Neural cell (in vitro differentiated cells): ENCODE data around the gene DENND4A. TPM values are rescaled to one million over a fixed set of nuclear protein-coding genes. Genes with fewer than 3 reads are reported as not detected.
"Not testable (repeated sequence)": the region's sequence is repeated elsewhere in the genome, so short reads cannot be mapped to it uniquely, and the experiment has no call there.

Source experiments
- H2AFZ ChIP-seq: fragments of 200-600, 300-800 bp; sonication (generic), shearing (Covaris generic); 2 replicates; pipeline ENCODE4 v1.6.0; 2014; ENCODE audit warnings: low read depth, mild to moderate bottlenecking, antibody characterized with exemption, low read length, moderate library complexity
- H3F3A ChIP-seq: fragments of 200-600 bp; shearing (Covaris generic); 2 replicates; pipeline ENCODE4 v1.6.1; 2016; ENCODE audit warnings: mild to moderate bottlenecking, moderate library complexity, mixed read lengths, antibody characterized with exemption, low read length; ENCODE audit not compliant: insufficient read depth, poor library complexity, severe bottlenecking
- H3K27ac ChIP-seq: fragments of 200-600, 300-800 bp; sonication (generic), shearing (Covaris generic); 2 replicates; pipeline ENCODE4 v1.5.1; 2014; ENCODE audit warnings: mild to moderate bottlenecking, low read length, moderate library complexity
- H3K27me3 ChIP-seq: fragments of 300-800, 200-600 bp; sonication (generic), shearing (Covaris generic); 2 replicates; pipeline ENCODE4 v1.6.0; 2014; ENCODE audit warnings: mild to moderate bottlenecking, low read depth, low read length, moderate library complexity; ENCODE audit not compliant: insufficient read depth
- H3K36me3 ChIP-seq: fragments of 300-800, 200-600 bp; sonication (generic), shearing (Covaris generic); 2 replicates; pipeline ENCODE4 v1.5.1; 2014; ENCODE audit warnings: mild to moderate bottlenecking, antibody characterized with exemption, low read length, moderate library complexity; ENCODE audit not compliant: insufficient read depth
- H3K4me2 ChIP-seq: fragments of 300-800, 200-600 bp; sonication (generic), shearing (Covaris generic); 2 replicates; pipeline ENCODE4 v1.6.0; 2014; ENCODE audit warnings: mild to moderate bottlenecking, low read length
- H3K4me3 ChIP-seq: fragments of 300-800, 200-600 bp; sonication (generic), shearing (Covaris generic); 2 replicates; pipeline ENCODE4 v1.5.1; 2014; ENCODE audit warnings: mild to moderate bottlenecking, low read length, moderate library complexity
- H3K79me2 ChIP-seq: fragments of 200-600 bp; shearing (Covaris generic); replicated peaks from 2 replicates; pipeline ENCODE4 v1.6.0; 2014; ENCODE audit warnings: mild to moderate bottlenecking, low read length, moderate library complexity; ENCODE audit not compliant: insufficient read depth
- H3K9ac ChIP-seq: fragments of 300-800, 200-600 bp; sonication (generic), shearing (Covaris generic); 2 replicates; pipeline ENCODE4 v1.6.1; 2016; ENCODE audit warnings: mild to moderate bottlenecking, low read length, mixed read lengths
- H3K9me2 ChIP-seq: fragments of 200-600 bp; shearing (Covaris generic); 2 replicates; pipeline ENCODE4 v1.6.1; 2016; ENCODE audit warnings: mild to moderate bottlenecking, low read length, mixed read lengths; ENCODE audit not compliant: insufficient read depth
- H3K9me3 ChIP-seq: fragments of 200-600, 300-800 bp; sonication (generic), shearing (Covaris generic); 2 replicates; pipeline ENCODE4 v1.6.1; 2016; ENCODE audit warnings: mild to moderate bottlenecking, mixed run types, low read length, moderate library complexity, mixed read lengths
- H4K20me1 ChIP-seq: fragments of 200-600 bp; shearing (Covaris generic); 2 replicates; pipeline ENCODE4 v1.6.1; 2016; ENCODE audit warnings: mild to moderate bottlenecking, mixed run types; ENCODE audit not compliant: insufficient read depth
- EP300 ChIP-seq: fragments of 450-650 bp; conservative IDR thresholded peaks from 2 replicates; pipeline ENCODE4 v1.6.1; 2014; ENCODE audit warnings: antibody characterized with exemption, mild to moderate bottlenecking, moderate library complexity; ENCODE audit not compliant: poor library complexity, severe bottlenecking
- EZH2 ChIP-seq: fragments of 200-600, 300-800 bp; shearing (Covaris generic), sonication (generic); IDR thresholded peaks from 2 replicates; pipeline ENCODE4 v1.6.1; 2014; ENCODE audit warnings: antibody characterized with exemption, low read length, borderline replicate concordance, mild to moderate bottlenecking; ENCODE audit not compliant: insufficient read depth, poor library complexity, severe bottlenecking
- MXI1 ChIP-seq: fragments of 450-650 bp; conservative IDR thresholded peaks from 2 replicates; pipeline ENCODE4 v1.6.1; 2014; ENCODE audit warnings: antibody characterized with exemption, mild to moderate bottlenecking; ENCODE audit not compliant: poor library complexity, severe bottlenecking
- POLR2AphosphoS5 ChIP-seq: IDR thresholded peaks from 2 replicates; pipeline ENCODE4 v1.6.1; 2012
- RAD21 ChIP-seq: fragments of 450-650 bp; conservative IDR thresholded peaks from 2 replicates; pipeline ENCODE4 v1.6.1; 2014; ENCODE audit warnings: antibody characterized with exemption, mild to moderate bottlenecking, moderate library complexity
- SMC3 ChIP-seq: fragments of 450-650 bp; conservative IDR thresholded peaks from 2 replicates; pipeline ENCODE4 v1.6.1; 2014; ENCODE audit warnings: antibody characterized with exemption, mild to moderate bottlenecking, moderate library complexity; ENCODE audit not compliant: poor library complexity
- TAF1 ChIP-seq: IDR thresholded peaks from 2 replicates; pipeline ENCODE4 v1.6.1; 2012; ENCODE audit warnings: low read depth
- polyA plus RNA-seq: library from polyadenylated mRNA; depleted of rRNA; stranded (reverse); fragments of >200 nt; gene quantifications from 2 replicates; pipeline ENCODE4 v1.2.3, GENCODE V29; 2014
- TF ChIP-seq, protein P1 (sequence below): fragments of 450-650 bp; IDR thresholded peaks from 2 replicates; pipeline ENCODE4 v1.5.1; 2014; ENCODE audit warnings: antibody characterized with exemption, mild to moderate bottlenecking, moderate library complexity; ENCODE audit not compliant: poor library complexity, severe bottlenecking
- TF ChIP-seq, protein P2 (sequence below): IDR thresholded peaks from 2 replicates; pipeline ENCODE4 v1.6.1; 2012; ENCODE audit warnings: borderline replicate concordance

DENND4A gene
- polyA plus RNA-seq, 1 donor from 2014 or later = 7.5 TPM

DNA sequence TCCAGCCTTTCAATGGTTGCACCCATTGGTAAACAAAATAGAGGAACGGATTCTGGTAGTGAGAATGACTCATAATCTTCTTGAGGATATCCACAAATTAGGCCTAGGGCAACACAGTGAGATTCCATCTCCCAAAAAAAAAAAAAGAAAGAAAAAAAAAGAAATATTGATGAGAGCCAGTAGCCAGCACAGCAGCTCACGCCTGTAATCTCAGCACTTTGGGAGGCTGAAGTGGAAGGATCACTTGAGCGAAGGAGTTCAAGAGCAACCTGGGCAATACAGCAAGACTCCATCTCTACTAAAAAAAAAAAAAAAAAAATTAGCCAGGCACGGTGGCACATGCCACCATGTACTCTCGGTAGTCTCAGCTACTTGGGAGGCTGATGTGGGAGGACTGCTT is 51.9 kb downstream of the DENND4A start:
- H3F3A ChIP-seq = no peaks in the 10 kb centered on the region
- no peak overlapping the region for H3K27ac ChIP-seq
- H3K4me3 ChIP-seq = no peak overlapping the region
- H4K20me1 ChIP-seq = no peaks in the 10 kb centered on the region
- no peak for TF ChIP-seq EP300
- H3K9me2 ChIP-seq = no peaks in the 10 kb centered on the region
- no peak overlapping the region for H2AFZ ChIP-seq
- no peaks in the 10 kb centered on the region for H3K36me3 ChIP-seq
- no peaks in the 10 kb centered on the region for H3K9me3 ChIP-seq
- H3K4me2 ChIP-seq = no peak overlapping the region
- H3K9ac ChIP-seq = no peak overlapping the region
- no peaks in the 10 kb centered on the region for H3K27me3 ChIP-seq
- H3K79me2 ChIP-seq = no peaks in the 10 kb centered on the region

DNA sequence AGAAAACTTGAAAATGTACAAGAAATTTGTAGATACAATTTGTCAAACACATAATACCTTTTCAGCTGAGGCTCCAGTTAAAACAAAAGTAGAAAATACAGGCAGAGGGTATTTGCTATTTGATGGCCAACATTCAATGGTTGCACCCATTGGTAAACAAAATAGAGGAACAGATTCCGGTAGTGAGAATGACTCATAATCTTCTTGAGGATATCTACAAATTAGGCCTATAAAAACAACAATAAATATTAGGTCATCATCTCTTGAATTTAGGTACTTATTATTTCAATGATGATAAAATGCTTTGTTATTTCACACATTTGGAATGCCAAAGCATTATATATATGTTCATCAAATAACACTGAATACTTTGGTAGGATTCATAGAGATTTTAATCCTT is 53.4 kb downstream of the DENND4A start:
- Histone ChIP-seq H3K4me2 (no peak overlapping the region), H3K9me2 (no peaks in the 10 kb centered on the region), H3K36me3 (no peaks in the 10 kb centered on the region), H3K27ac (no peak overlapping the region), H3K9me3 (no peaks in the 10 kb centered on the region), H3K27me3 (no peaks in the 10 kb centered on the region), H2AFZ (no peak overlapping the region), H3K4me3 (no peak overlapping the region), H3K79me2 (no peaks in the 10 kb centered on the region), H3K9ac (no peak overlapping the region), H4K20me1 (no peaks in the 10 kb centered on the region), H3F3A (no peaks in the 10 kb centered on the region)
- TF ChIP-seq EZH2 (no peak), POLR2AphosphoS5 (no peak), TAF1 (no peak), SMC3 (no peak), RAD21 (no peak), EP300 (no peak), MXI1 (no peak)
- TF ChIP-seq, protein P1, sequence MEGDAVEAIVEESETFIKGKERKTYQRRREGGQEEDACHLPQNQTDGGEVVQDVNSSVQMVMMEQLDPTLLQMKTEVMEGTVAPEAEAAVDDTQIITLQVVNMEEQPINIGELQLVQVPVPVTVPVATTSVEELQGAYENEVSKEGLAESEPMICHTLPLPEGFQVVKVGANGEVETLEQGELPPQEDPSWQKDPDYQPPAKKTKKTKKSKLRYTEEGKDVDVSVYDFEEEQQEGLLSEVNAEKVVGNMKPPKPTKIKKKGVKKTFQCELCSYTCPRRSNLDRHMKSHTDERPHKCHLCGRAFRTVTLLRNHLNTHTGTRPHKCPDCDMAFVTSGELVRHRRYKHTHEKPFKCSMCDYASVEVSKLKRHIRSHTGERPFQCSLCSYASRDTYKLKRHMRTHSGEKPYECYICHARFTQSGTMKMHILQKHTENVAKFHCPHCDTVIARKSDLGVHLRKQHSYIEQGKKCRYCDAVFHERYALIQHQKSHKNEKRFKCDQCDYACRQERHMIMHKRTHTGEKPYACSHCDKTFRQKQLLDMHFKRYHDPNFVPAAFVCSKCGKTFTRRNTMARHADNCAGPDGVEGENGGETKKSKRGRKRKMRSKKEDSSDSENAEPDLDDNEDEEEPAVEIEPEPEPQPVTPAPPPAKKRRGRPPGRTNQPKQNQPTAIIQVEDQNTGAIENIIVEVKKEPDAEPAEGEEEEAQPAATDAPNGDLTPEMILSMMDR = no peak
- TF ChIP-seq, protein P2, sequence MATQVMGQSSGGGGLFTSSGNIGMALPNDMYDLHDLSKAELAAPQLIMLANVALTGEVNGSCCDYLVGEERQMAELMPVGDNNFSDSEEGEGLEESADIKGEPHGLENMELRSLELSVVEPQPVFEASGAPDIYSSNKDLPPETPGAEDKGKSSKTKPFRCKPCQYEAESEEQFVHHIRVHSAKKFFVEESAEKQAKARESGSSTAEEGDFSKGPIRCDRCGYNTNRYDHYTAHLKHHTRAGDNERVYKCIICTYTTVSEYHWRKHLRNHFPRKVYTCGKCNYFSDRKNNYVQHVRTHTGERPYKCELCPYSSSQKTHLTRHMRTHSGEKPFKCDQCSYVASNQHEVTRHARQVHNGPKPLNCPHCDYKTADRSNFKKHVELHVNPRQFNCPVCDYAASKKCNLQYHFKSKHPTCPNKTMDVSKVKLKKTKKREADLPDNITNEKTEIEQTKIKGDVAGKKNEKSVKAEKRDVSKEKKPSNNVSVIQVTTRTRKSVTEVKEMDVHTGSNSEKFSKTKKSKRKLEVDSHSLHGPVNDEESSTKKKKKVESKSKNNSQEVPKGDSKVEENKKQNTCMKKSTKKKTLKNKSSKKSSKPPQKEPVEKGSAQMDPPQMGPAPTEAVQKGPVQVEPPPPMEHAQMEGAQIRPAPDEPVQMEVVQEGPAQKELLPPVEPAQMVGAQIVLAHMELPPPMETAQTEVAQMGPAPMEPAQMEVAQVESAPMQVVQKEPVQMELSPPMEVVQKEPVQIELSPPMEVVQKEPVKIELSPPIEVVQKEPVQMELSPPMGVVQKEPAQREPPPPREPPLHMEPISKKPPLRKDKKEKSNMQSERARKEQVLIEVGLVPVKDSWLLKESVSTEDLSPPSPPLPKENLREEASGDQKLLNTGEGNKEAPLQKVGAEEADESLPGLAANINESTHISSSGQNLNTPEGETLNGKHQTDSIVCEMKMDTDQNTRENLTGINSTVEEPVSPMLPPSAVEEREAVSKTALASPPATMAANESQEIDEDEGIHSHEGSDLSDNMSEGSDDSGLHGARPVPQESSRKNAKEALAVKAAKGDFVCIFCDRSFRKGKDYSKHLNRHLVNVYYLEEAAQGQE = no peak

DNA sequence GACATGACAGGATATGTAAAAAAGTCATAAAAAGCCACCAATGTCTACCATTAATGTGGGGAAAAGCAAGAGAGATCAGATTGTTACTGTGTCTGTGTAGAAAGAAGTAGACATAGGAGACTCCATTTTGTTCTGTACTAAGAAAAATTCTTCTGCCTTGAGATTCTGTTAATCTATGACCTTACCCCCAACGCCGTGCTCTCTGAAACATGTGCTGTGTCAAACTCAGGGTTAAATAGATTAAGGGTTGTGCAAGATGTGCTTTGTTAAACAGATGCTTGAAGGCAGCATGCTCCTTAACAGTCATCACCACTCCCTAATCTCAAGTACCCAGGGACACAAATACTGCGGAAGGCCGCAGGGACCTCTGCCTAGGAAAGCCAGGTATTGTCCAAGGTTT is 58.5 kb downstream of the DENND4A start:
- H3K9ac ChIP-seq, H3F3A ChIP-seq, H3K27ac ChIP-seq, H3K4me2 ChIP-seq, H4K20me1 ChIP-seq, H3K9me3 ChIP-seq, H3K9me2 ChIP-seq, H3K4me3 ChIP-seq, H3K36me3 ChIP-seq, H3K27me3 ChIP-seq, H3K79me2 ChIP-seq, H2AFZ ChIP-seq: not testable (repeated sequence)
